EH (cell line): ENCODE results near the gene HK3.
A peak's percentile ranks its signal among the peaks of the same experiment; 100 is the strongest.

Experiments used
- DNase-seq: peaks from one replicate; pipeline ENCODE4 v3.0.0-alpha.2; 2015; ENCODE audit warnings: low read depth

The HK3 gene

GRCh38 chr5:176899296-176899891, at the start of gene HK3:
TSS of gene HK3 (minus strand) at chr5:176899346. CDS start at chr5:176896159, 3,187 bp downstream.
- DNase-seq, result no peak

GRCh38 chr5:176948458-176948857, 49.3 kb upstream of the HK3 start:
- DNase-seq, result peak; percentile 28

GRCh38 chr5:176947847-176948246, 48.7 kb upstream of the HK3 start:
- no peak for DNase-seq

DNA sequence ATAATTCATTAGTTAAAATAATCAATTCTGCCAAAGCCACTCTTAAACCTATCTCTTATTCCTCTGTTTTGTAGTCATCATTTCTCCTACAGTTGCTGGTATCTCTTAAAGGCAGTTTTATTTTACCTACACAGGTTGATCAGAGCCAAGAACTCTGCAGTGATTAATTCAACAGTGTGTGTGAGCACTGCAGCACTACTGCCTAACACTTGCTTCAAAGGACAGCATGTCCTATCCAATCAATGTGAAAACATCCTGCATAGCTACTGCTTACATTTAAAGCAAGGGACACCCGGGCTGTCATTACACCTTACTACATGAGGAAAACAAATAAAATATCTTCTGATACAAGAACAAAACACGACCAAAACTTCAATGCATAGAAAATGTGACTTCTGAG, 45.1 kb upstream of the HK3 start:
- no peak for DNase-seq

DNA sequence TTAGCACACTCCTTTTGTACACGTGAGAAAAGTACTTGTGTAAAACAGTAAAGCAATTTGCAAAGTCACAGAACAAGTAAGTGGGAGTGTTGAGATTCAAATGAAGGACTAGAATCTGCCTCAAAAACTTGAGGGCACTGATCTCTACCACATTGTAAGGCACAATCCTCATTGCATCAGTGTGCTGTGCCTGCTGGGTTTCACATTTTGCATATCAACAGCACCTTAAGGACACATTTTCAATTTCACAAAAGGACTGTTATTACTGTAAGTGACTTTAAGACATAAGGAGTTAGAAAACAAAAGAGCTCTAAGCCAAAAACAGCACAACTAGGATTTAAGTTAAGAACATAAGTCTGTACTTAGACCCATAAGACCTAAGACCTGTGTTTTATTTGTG, 44.7 kb upstream of the HK3 start:
- DNase-seq, result no peak

GRCh38 chr5:176941951-176942350, 42.8 kb upstream of the HK3 start:
- no peak for DNase-seq

DNA sequence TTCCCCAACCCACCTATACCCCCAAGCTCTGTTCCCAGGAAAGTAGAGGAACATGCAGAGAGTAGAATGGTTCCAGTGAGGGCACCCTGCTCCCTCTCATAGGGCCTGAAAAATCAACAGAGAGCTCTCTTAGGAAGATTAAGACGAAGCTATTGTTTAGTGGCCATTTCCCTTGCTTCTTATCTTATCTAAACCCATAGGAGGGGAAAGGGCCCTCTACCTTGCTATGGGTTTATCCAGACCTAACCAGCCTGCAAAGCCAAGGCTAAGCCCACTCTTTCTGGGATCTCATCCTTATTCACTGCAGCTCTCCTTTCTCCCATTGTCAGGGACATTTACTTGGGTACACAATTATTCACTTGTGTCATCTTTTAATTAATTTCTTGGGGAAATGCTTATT, 39.3 kb upstream of the HK3 start:
- no peak for DNase-seq

DNA sequence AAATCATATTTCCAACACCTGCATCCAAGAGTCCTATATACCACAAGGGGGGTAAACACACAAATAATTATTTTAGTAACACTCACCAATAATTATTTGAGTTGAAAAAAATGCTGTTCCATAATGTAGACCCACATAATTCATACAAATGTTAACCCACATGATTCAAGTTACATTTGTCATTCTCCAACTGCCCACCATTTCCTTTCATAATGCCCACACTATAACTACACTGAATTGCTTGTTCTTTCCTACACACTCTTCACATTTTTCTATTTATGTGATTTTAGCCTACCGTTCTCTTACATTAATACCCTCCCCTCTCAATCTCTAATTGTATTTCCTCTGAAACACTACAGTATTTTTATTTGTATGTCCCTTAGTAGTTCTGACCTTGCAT, 35.9 kb upstream of the HK3 start:
- DNase-seq, result no peak

DNA sequence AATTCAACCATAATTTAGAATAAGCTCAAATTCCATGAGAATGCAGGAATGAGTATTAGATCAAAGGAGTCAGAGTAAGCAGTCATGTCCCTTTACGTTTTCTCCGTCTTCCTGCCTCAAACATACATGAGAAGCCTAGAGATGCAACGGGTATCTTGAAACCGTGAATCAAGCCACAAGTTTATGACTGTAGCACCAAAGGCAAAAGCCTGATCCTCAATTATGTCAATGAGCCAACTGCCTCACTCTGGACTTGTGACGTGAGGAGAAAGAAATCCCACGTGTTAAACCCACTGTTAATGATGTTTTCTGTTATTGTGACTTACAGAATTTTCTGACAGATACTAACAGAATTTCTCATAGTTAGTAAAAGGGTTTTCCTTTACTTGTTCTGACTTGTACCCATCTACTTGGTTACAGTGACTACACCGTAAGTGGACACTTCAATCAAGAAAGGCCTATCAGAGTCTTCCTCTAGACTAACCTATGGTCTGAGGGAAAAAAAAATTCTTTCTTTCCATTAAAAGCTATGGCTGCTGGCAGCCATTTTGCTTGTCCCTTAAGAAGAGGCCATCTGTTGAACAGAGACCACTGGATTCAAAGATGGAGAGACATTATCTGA, 35.3 kb upstream of the HK3 start:
- no peak for DNase-seq

DNA sequence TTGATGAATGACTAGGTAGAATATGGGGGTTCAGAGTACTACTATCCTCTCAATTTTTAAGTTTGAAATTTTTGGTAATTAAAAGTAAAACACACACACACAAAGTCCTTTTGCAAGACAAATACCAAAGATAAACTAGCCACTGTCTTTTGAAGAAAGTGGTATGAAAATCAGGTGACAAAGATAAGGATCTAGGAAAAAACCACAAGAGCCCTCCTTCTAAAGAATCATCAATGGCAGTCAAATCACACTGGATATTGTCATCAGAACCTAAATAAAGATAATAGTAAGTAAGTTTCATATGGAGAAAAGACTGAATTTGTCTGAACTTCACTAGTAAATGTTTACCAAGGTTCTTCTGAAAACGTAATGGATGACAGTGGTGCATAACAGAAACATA, 30.5 kb upstream of the HK3 start:
- no peak for DNase-seq

- DNase-seq, result no peak
Observed at GRCh38 chr5:176927562-176927961, 28.4 kb upstream of the HK3 start.

DNA sequence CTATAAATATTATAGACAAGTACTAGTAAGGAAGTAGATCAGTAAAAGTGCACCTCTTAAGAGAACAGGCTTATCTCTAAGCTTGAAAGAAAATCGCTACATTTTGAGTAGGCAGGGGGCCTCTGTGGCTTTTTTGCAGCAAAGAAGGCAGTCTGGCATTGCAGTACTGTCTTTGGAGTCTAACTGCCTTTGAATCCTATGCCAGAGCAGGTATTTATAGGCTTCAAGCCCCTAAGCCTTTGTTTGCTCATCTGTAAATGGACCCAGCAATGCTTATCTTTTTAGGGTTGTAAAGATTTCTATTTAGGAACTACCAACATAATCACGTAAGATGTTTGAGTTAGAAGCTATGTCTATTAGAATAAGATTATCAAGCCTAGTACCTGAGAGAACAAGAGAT, 23.7 kb upstream of the HK3 start:
- DNase-seq, result no peak

DNA sequence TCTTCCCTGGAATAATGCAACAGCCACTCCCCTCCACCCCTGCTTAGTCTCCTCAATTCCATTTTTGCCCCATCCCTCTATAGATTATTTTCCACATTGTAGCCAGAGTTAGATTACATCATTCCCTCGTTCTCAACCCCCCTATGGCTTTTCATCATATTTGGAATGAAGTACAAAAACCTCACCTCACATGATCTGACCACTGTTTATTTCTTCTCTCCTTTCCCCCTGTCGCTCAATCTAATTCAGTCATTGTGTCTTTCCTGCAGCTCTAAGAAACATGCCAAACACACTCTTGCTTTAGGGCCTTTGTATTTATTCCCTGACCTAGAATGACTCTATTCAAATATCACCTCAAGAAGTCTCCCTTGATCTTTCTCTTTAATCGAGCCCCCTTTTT, 22.6 kb upstream of the HK3 start:
- no peak for DNase-seq

DNA sequence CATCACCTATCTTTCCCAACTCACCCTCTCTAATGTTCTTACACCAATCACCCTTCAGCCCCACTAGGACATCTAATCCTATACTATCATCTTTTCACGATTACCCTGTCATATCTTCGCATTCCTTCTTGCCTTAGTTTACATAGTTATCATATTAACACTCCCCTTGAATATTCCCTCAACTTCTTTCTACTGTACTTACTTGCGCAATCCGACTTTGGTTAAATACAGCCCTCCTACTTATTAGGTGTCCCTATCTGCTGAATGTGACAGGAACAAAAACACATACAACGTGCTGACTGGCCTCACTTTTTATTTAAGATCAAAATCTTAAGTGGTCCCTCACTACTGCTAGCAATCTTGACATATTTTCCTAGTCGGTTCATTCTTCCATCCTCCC, 19.5 kb upstream of the HK3 start:
- no peak for DNase-seq

GRCh38 chr5:176916337-176916736, 17.2 kb upstream of the HK3 start:
- no peak for DNase-seq

DNA sequence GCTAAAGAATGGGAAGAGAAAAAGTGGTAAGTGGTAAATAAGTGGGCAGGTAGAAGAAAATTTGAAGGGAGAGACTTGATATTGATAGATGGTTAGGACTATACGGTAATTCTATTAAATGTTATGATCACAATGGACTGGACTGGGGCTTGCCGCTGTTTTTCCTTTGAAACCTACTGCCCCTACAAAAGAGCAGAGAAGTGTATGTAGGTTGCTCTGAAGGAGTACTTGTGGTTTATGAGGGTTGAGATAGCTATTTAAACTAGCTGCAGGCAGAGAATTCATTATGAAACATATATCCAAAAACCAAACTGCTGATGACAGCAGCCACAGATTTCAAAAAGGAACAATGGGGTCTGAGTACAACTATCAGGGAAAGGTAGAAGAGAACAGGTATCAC, 16.8 kb upstream of the HK3 start:
- DNase-seq, result no peak

- DNase-seq, result no peak
Observed at GRCh38 chr5:176912115-176912514, 13.0 kb upstream of the HK3 start.

DNA sequence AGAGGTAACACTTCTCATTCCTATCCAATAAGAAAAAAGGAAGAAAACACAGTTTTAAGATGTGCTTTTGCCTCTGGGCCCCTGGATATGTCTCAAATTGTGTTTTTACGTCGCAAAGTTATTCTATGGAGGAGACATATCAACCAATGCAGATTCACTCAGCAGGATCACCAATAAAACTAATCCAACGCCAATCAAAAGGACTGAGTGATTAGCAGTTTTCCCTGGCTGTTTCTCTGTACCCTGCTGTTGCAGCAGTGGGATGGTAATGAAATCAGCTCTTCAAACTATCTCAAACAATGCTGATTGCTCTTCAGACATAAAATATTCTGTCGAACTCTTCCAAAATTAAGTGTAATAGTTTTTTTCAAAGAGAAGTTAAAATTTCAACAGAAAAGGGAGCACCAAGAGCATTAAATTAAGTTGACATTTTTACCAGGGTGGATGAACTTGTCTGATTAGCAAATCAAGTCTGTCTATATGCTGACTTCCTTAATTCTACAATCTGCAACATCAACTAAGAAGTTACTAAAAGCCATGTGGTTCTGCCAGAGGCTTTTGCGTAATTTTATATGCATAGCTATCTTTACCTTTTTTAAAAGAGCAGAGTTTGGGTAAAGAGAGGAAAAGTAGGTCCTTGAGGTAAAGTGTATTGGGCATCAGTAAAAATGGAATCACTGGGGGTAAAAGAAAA, 9.7 kb upstream of the HK3 start:
- no peak for DNase-seq

DNA sequence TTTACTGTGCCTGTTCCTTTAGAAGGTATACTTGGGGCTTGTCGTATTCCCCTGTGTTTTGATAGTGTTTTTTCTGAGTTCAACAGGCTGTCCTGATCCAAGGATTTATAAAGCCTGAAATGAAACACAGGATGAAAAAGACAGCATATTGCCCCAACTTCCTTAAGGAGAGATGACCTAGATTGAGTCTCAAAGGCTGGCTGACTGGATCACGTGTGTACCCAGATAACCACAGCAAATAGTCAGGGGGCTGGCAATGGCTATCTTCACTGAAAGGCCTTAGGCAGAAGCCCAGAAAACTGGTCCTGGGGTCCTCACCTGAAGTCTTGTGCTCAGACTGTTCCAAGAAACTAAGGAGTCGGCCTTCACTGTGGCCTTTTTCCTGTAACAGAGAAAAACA, 7.7 kb upstream of the HK3 start:
- DNase-seq, result no peak

- DNase-seq, result no peak
Observed at GRCh38 chr5:176906126-176906525, 7.0 kb upstream of the HK3 start.

- DNase-seq, result peak; percentile 12
Observed at GRCh38 chr5:176904276-176904675, 5.1 kb upstream of the HK3 start.

- DNase-seq, result no peak
Observed at GRCh38 chr5:176902911-176903664, 3.9 kb upstream of the HK3 start.
